ENCODE results near the gene KCNIP3. TPM values are rescaled to one million over a fixed set of nuclear protein-coding genes. Genes with fewer than 3 reads are reported as not detected.

Gene KCNIP3
- total RNA-seq, 2 donors from 2014 or later = not detected

GRCh38 chr2:95337829-95338228 is 40.7 kb downstream of the KCNIP3 start:
- peaks cover 2% of the 10 kb centered on the region for H3K36me3 Mint-ChIP-seq (ENCODE audit: low read depth)
- no peak overlapping the region for H3K27ac Mint-ChIP-seq
- no peak for ATAC-seq
- peaks cover 34% of the 10 kb centered on the region for H3K27me3 Mint-ChIP-seq
- DNase-seq = no peak
- no peaks in the 10 kb centered on the region for H3K4me1 Mint-ChIP-seq
- H3K4me3 Mint-ChIP-seq = no peak overlapping the region
- no peaks in the 10 kb centered on the region for H3K9me3 ChIP-seq (ENCODE audit: control insufficient read depth, low read length, poor library complexity, severe bottlenecking)

GRCh38 chr2:95342556-95343320 is 45.6 kb downstream of the KCNIP3 start:
- DNase-seq (no peak), ATAC-seq (no peak)
- H3K9me3 ChIP-seq (ENCODE audit: control insufficient read depth, low read length, poor library complexity, severe bottlenecking) = no peaks in the 10 kb centered on the region
- Mint-ChIP-seq H3K27me3 (peaks cover 42% of the 10 kb centered on the region), H3K4me3 (no peak overlapping the region), H3K27ac (no peak overlapping the region), H3K4me1 (no peaks in the 10 kb centered on the region), H3K36me3 (ENCODE audit: low read depth) (peaks cover 4% of the 10 kb centered on the region)

DNA sequence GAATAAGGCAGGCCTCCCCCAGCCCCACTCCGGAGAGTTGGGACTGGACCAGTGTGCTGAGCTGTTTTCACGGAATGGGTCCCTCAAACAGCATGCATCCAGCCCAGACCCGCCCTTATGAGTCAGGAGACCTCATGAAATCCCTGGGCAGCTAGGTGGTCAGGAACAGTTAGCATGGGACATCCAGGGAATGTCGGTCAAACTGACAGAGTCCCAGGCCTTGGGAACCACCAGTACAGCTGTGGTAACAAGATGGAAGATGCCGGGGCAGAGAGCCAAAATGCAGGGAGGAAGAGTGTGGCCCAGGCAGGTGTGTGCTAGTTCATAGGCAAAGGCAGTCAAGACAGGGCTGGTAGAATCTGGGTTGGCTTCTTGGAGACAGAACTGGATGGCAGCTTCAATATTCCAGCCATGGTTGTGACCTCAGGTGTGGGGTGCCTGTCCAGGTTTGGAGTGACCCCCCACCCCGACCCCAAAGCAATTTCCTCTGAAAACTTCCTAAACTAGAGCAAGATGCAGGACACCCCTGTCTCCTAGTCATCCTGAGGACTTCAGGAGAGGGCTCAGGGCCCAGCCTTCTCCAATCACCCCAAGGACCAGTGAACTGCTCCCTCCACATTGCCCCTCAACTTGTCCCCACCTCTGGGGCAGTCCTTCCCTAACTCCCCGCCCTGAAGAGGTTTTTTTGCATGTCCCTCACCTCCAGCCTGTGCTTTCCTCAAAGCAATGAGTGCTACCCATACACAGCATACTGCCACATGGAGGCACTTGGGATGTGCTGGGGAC is 46.5 kb downstream of the KCNIP3 start:
- ATAC-seq (no peak), DNase-seq (no peak)
- Mint-ChIP-seq H3K27ac (no peak overlapping the region), H3K4me3 (no peak overlapping the region), H3K27me3 (peaks cover 46% of the 10 kb centered on the region), H3K4me1 (no peaks in the 10 kb centered on the region), H3K36me3 (ENCODE audit: low read depth) (peaks cover 4% of the 10 kb centered on the region)
- no peaks in the 10 kb centered on the region for H3K9me3 ChIP-seq (ENCODE audit: control insufficient read depth, low read length, poor library complexity, severe bottlenecking)

DNA sequence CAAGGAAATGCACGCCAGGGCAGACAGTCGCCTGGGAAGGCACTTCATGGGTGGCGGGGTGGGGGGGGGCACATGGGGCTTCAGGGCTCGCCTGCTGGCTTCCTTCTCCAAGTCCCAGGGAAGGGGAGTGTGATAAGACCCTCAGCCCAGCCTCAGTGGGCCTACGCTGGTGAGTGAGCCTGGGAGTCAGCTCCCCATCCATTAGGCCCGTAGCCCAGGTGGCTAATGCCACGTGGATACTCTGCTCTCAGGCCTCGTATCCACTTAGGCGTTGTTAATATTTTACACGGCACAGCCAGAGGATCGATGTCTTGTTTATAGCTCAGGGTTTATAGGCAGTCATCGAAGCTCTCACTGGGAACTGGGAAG is 47.1 kb downstream of the KCNIP3 start:
- H3K4me3 Mint-ChIP-seq = no peak overlapping the region
- no peaks in the 10 kb centered on the region for H3K9me3 ChIP-seq (ENCODE audit: control insufficient read depth, low read length, poor library complexity, severe bottlenecking)
- peaks cover 4% of the 10 kb centered on the region for H3K36me3 Mint-ChIP-seq (ENCODE audit: low read depth)
- ATAC-seq (no peak), DNase-seq (no peak)
- H3K27me3 Mint-ChIP-seq = peaks cover 50% of the 10 kb centered on the region
- H3K4me1 Mint-ChIP-seq = no peaks in the 10 kb centered on the region
- H3K27ac Mint-ChIP-seq = no peak overlapping the region

DNA sequence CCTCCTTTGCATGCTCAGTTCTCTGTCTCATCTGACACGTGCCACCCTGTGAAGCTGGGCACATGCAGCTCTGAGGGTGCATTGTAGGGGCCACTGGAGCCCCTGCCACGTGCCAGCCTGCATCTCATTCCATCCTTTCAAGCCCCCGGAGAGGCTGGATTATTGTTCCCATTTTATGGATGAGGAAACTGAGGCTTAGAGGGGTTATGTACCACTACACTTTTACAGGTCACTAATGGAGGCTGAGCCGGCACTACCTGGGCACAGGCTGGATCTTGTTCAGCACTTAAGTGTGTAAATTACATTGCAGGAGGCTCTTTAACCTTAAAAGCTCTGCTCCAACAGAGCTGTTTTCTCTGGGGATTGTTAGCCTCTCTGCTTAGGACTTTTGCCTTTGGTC is 47.5 kb downstream of the KCNIP3 start:
- Mint-ChIP-seq H3K27ac (no peak overlapping the region), H3K4me3 (no peak overlapping the region), H3K27me3 (peaks cover 53% of the 10 kb centered on the region), H3K4me1 (no peaks in the 10 kb centered on the region), H3K36me3 (ENCODE audit: low read depth) (peaks cover 4% of the 10 kb centered on the region)
- H3K9me3 ChIP-seq (ENCODE audit: control insufficient read depth, low read length, poor library complexity, severe bottlenecking) = no peaks in the 10 kb centered on the region
- no peak for DNase-seq
- no peak for ATAC-seq

DNA sequence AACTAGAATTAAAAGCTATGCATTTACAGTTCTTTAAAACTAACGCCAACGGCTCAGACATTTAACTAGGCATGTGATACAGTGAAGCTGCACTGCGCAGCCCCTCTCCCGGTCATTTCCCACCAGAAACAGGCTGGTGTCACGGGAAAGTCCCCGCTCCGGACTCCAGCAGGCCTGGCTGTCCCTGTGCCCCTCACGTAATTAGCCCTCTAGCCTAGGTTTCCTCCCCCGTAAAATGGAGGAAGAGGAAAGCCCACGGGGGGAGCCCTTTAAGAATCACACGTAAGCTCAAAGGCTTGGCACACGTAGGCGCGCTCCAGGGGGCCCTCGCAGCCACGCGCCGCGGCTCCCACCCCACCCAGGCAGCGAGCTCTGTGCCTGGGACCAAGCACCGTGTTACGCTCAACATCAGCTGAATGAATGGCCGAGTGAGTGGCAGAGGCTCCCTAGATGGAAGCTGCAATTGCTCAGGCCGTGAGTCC is 48.0 kb downstream of the KCNIP3 start:
- Mint-ChIP-seq H3K36me3 (ENCODE audit: low read depth) (peaks cover 4% of the 10 kb centered on the region), H3K4me3 (peak overlapping the region; percentile 85), H3K4me1 (no peaks in the 10 kb centered on the region), H3K27me3 (peaks cover 50% of the 10 kb centered on the region), H3K27ac (no peak overlapping the region)
- H3K9me3 ChIP-seq (ENCODE audit: control insufficient read depth, low read length, poor library complexity, severe bottlenecking) = no peaks in the 10 kb centered on the region
- ATAC-seq (peak; percentile 25), DNase-seq (no peak)

- peak in 2 of 3 donors; percentile 33 to 35 for DNase-seq
- Mint-ChIP-seq H3K4me3 (peak overlapping the region; percentile 85), H3K27ac (no peak overlapping the region), H3K27me3 (peaks cover 50% of the 10 kb centered on the region), H3K4me1 (no peaks in the 10 kb centered on the region), H3K36me3 (ENCODE audit: low read depth) (peaks cover 4% of the 10 kb centered on the region)
- peak; percentile 82 for ATAC-seq
- no peaks in the 10 kb centered on the region for H3K9me3 ChIP-seq (ENCODE audit: control insufficient read depth, low read length, poor library complexity, severe bottlenecking)
These were observed 48.5 kb downstream of the KCNIP3 start for GRCh38 chr2:95345563-95346230.

DNA sequence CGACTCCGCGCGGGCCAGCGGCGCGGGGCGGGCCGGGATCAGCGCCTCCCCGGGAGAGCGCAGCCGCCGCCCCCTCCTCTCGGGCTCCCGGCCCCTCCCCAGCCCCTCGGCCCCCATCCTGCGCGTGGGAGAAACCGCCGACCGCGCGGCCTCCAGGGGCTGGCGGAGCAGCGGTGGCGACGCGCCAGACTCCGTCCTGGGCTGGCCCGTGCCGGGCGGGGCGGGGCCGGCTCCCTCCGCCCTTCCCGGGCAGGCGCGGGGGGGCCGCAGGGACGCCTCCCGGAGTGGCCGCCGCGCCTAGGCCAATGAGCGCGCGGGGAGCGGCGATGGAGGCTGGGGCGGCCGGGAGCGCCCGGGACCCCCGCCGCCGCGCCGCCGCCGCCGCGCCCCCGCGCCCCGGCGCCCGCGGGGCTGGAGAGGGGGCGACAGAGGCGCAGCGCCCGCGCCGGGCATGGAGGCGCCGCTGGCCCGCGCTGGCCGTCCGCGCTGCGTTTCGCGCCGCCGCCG is 49.1 kb downstream of the KCNIP3 start:
- DNase-seq (no peak), ATAC-seq (peak; percentile 7)
- Mint-ChIP-seq H3K27ac (no peak overlapping the region), H3K27me3 (peaks cover 51% of the 10 kb centered on the region), H3K4me1 (no peaks in the 10 kb centered on the region), H3K36me3 (ENCODE audit: low read depth) (peaks cover 4% of the 10 kb centered on the region), H3K4me3 (no peak overlapping the region)
- H3K9me3 ChIP-seq (ENCODE audit: control insufficient read depth, low read length, poor library complexity, severe bottlenecking) = no peaks in the 10 kb centered on the region

DNA sequence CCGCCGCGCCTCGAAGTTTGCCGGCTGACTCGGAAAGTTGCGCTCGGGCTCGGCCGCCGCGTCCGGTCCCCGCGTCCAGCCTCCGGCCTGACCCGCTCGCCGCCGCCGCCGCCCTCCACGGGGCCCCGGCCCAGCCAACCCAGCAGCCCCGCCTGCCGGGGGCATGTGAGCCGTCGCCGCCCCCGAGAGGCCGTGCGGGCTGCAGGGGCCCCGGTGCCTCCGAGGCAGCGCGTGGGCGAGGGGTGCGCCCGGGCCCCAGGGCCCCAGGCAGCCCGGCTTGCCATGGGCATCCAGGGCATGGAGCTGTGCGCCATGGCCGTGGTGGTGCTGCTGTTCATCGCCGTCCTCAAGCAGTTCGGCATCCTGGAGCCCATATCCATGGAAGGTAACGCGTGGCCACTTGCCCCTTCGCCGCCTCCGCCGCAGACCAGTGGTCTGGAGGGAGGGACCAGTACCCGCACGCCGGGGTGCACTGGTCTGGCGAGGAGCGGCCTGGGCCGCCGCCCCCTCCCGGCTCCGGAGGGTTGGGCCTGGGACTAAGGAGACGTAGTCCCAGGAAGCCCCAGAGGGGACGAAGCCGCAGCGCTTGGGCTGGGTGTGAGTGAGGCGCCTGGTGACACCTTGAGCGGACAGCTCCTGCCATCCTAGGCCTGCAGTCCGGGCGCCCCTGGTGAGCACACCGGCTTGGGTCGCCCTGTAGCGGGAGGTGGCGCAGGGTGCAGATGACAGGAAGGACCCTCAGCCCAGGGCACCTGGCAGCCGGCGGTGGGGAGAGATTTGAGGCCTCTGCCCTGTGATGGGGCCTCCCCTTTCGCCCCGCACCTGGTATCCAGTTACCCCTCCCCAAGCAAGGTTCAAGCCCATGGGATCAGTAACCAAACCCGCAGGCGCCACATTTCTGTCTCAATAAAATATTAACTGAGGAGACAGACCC is 49.9 kb downstream of the KCNIP3 start:
- H3K9me3 ChIP-seq (ENCODE audit: control insufficient read depth, low read length, poor library complexity, severe bottlenecking) = no peaks in the 10 kb centered on the region
- no peak for DNase-seq
- H3K4me3 Mint-ChIP-seq = peak overlapping the region; percentile 31
- no peaks in the 10 kb centered on the region for H3K4me1 Mint-ChIP-seq
- peaks cover 2% of the 10 kb centered on the region for H3K36me3 Mint-ChIP-seq (ENCODE audit: low read depth)
- no peak for ATAC-seq
- peaks cover 48% of the 10 kb centered on the region for H3K27me3 Mint-ChIP-seq
- no peak overlapping the region for H3K27ac Mint-ChIP-seq

DNA sequence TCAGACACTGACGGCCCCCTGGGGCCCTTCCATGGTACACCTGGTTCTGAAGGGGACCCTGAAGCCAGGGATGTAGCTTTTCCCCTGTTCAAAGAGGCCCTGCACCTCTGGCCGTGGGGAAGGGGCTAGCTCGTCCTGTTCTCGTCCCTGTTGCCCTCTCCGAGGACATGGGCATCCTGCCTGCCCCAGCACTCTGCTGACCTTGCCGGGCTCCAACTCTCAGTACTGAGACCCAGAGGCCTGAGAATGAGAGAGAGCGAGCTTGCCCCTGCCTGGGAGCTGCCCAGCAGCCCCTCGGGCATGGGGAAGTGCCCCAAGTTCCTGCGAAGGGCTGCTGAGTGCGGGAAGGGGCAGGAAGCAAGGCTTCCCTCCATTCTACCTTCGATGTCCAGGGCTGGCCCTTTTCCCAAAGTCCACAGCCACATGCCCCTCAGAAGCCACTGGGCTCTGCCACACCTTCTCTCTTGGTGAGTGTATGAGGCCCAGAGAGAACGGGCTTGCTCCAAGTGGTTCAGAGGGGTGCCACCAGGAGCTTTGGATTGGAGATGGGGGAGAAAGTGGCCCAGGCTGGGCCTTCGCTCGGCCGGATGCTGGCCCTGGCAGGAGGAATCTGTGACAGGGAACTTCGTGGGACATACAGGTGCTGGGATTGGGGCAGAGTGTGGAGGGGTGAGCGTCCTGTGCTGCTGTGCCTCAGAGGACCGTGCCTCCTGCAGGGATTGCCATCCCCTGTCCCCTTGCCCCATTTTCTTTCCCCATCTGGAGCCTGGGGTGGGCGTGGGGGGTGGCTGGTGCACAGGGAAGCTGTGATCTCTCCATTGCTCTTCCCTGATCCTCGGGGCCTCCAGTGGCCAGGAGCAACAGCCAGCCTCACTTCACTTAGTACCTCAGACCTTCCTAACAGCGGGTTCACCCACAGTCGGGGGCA is 50.8 kb downstream of the KCNIP3 start:
- no peaks in the 10 kb centered on the region for H3K9me3 ChIP-seq (ENCODE audit: control insufficient read depth, low read length, poor library complexity, severe bottlenecking)
- H3K27ac Mint-ChIP-seq = no peak overlapping the region
- peaks cover 39% of the 10 kb centered on the region for H3K27me3 Mint-ChIP-seq
- no peaks in the 10 kb centered on the region for H3K4me1 Mint-ChIP-seq
- peaks cover 2% of the 10 kb centered on the region for H3K36me3 Mint-ChIP-seq (ENCODE audit: low read depth)
- no peak for DNase-seq
- H3K4me3 Mint-ChIP-seq = no peak overlapping the region
- ATAC-seq = no peak

- ATAC-seq = no peak
- no peaks in the 10 kb centered on the region for H3K4me1 Mint-ChIP-seq
- no peaks in the 10 kb centered on the region for H3K36me3 Mint-ChIP-seq (ENCODE audit: low read depth)
- H3K27ac Mint-ChIP-seq = no peak overlapping the region
- no peak overlapping the region for H3K4me3 Mint-ChIP-seq
- DNase-seq = no peak
- peaks cover 30% of the 10 kb centered on the region for H3K27me3 Mint-ChIP-seq
- no peaks in the 10 kb centered on the region for H3K9me3 ChIP-seq (ENCODE audit: control insufficient read depth, low read length, poor library complexity, severe bottlenecking)
These were observed 51.7 kb downstream of the KCNIP3 start for GRCh38 chr2:95348609-95349567.

All from T-helper 17 cell (primary cell).